GM18519 (cell line): ENCODE results near the gene PKN3.
"Not testable (repeated sequence)": the region's sequence is repeated elsewhere in the genome, so short reads cannot be mapped to it uniquely, and the experiment has no call there.

Source experiments
- ATAC-seq: cut with Tn5 transposase; IDR thresholded peaks from one replicate; pipeline ENCODE4 v1.9.1; 2021; ENCODE audit warnings: mild to moderate bottlenecking, moderate library complexity; ENCODE audit not compliant: unreplicated experiment, low FRiP score

PKN3 gene

DNA sequence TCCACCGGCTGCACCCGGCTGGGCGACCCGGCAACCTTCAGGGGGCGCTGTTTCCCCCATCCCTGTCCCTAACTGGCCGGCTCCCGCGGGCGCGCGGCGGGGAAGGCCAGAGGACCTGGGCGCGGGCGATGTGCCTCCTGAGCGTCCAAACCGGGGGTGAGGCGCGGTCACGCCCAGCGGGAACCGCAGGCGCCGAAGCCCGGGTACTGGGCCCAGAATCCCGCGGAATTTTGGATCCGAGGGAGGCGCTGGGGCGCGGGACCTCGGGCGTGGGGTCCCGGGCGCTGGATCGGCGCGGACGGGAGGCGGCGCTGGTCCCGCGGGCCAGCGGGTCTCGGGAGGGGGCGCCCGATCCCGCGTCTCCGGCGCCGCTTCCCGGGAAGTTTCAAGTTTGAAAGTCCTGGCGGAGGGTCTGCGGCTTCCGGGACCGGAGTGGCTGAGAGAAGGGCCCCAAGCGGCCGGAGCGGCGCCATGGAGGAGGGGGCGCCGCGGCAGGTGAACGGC is at the start of gene PKN3:
TSS of gene PKN3 (plus strand) at position 59 of the 504 bp plus-strand sequence. CDS start at position 472, 413 bp downstream.
- ATAC-seq = peak; percentile 43

DNA sequence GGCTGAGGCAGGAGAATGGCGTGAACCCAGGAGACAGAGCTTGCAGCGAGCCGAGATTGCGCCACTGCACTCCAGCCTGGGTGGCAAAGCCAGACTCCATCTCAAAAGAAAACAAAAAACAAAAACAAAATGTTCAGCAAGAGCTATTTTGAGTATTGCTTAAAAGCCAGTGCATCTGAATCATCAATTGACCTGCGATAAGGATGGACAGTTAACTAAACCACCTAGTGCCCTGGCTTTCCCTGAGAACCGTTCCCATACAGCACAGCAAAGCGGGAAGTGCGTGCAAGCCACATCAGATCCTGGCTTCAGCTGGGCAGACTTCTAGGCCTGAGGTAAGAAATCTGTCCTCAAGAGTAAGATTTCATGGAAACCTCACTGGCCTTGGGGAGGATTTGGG is 48.4 kb upstream of the PKN3 start:
- ATAC-seq = no peak

DNA sequence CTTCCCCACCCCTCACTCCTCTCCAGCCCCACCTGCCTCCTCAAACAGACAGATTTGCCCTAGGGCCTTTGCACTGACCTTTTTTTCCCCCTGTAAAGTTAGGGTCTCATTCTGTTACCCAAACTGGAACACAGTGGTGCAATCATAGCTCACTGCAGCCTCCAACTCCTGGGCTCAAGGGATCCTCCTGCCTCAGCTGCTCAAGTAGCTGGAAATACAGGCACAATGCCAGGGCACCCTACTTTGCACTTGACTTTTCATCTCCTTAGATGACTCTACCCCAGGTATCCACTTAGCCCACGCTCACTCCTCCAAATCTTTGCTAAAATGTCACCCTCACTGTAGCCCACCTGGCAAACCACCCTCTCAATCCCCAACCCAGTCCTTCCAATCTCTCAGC is 47.8 kb upstream of the PKN3 start:
- no peak for ATAC-seq

DNA sequence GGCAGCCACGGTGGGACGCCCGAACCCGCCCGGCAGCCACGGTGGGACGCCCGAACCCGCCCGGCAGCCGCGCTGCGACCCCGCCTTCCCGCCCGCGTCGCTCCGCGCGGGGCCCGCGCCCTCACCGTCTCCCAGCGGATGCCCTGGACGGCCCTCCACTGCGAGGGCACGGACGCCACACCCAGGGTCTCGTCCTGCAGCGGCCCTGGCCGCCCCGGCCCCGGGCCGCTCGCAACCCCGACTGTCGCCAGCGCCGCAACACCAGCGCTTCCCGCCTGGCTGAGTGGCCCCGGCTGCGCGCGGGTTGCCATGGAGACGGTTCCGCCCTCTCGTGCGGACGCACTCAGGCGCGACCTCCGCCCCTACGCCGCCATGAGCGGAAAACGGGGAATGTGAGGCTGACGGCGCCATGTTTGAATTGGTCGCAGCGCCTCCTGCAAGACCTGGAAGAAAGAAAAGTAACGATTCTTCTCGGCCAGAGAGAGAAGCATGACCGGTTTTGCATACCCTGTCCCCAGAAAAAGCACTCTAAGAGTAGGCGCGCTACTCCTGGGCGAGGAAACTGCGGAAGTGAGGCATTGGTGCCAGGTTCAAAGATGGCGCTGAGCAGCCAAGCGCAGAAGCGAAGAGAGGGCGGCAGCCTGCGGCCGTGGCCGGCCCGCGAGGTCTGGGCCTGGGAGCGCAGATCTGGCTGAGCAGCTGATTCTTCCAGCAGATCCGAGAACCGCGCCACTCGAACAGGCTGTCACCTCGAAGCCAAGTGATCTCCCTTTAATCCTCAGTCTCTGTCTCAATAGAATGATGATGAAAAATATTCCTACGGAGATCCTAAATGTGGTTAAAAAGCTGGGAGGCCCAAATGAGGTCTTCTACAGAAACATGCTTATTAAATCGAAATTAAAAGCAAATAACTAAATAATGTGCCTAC is 45.6 kb upstream of the PKN3 start, which contains the start of gene DYNC2I2:
TSS of gene DYNC2I2 (minus strand) at position 432 of the 928 bp plus-strand sequence. CDS start at position 311, 121 bp downstream.
- peak; percentile 49 for ATAC-seq

DNA sequence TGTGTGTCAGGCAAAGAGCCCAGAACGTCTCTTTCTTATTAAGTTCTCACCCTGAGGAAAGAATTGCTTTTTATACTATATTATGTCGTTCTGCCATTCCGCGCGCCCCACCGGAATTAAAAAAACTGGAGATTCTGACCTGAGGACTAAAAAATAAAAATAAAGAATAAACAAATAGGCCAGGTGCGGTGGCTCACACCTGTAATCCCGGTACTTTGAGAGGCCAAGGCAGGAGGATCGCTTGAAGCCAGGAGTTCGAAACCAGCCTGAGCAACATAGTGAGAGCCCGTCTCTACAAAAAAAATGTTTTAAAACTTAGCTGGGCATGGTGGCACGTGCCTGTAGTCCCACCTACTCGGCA is 45.0 kb upstream of the PKN3 start:
- no peak for ATAC-seq

DNA sequence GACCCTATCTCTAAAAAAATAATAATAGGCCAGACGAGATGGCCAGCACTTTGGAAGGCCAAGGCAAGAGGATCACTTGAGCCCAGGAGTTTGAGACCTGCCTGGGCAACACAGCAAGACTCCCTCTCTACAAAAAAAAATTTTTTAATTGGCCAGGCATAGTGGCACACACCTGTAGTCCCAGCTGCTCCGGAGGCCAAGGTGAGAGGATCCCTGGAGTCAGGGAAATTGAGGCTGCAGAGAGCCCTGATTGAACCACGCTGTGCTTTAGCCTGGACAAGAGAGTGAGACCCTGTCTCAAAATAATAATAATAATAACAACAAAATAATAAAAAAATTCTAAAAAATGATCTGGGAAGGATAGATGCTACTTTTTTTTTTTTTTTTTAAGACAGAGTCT is 44.5 kb upstream of the PKN3 start:
- ATAC-seq = no peak

DNA sequence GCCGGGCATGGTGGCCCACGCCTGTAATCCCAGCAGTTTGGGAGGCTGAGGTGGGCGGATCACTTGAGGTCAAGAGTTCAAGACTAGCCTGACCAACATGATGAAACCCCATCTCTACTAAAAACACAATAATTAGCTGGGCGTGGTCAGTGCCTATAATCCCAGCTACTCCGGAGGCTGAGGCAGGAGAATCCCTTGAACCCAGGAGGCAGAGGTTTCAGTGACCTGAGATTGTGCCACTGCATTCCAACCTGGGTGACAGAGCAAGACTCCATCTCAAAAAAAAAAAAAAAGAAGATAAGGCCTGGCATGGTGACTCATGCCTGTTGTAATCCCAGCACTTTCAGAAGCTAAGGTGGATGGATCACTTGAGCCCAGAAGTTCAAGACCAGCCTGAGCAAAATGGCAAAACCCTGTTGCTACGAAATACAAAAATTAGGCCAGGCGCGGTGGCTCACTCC is 35.8 kb upstream of the PKN3 start:
- ATAC-seq = not testable (repeated sequence)

DNA sequence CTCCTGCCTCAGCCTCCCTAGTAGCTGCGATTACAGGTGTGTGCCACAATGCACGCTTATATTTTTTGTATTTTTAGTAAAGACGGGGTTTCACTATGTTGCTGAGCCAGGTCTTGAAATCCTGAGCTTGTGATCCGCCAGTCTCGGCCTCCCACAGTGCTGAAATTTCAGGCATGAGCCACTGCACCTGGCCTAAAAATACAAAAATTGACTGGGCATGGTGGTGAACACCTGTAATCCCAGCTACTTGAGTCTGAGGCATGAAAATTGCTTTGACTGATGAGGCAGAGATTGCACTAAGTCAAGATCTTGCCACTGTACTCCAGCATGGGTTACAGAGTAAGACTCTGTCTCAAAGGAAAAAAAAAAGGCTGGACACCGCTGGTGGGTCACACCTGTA is 32.5 kb upstream of the PKN3 start:
- ATAC-seq = no peak

DNA sequence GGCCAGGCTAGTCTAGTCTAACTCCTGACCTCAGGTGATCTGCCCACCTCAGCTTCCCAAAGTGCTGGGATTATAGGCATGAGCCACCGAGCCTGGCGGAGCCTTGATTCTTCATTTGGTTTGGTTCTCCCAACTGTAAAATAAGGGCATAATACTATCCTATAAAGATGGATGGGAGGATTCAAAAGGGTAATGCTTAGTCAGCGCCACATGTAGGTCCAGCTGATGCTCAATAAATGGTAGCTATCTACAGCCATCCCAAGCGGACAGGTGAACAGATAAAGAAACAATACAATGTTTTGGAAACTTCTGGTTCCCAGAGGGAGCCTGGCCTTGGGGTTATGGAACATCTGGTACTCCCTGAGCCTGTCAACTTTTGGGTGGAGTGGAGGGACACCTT is 26.9 kb upstream of the PKN3 start:
- ATAC-seq = no peak

DNA sequence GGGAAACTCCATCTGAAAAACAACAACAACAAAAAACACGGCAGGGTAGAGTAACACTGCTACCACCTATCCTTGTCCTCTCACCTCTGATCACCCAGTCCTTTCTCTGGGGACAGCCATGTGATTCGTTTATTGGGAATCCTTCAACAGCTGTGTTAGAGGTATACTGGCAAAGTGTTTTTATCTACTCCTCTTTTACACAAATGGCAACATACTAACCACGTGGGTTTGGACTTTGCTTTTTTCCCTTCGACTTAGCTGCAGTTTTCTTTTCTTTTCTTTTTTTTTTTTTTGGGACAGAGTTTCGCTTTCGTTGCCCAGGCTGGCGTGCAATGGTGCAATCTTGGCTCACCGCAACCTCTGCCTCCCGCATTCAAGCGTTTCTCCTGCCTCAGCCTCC is 24.5 kb upstream of the PKN3 start:
- no peak for ATAC-seq

DNA sequence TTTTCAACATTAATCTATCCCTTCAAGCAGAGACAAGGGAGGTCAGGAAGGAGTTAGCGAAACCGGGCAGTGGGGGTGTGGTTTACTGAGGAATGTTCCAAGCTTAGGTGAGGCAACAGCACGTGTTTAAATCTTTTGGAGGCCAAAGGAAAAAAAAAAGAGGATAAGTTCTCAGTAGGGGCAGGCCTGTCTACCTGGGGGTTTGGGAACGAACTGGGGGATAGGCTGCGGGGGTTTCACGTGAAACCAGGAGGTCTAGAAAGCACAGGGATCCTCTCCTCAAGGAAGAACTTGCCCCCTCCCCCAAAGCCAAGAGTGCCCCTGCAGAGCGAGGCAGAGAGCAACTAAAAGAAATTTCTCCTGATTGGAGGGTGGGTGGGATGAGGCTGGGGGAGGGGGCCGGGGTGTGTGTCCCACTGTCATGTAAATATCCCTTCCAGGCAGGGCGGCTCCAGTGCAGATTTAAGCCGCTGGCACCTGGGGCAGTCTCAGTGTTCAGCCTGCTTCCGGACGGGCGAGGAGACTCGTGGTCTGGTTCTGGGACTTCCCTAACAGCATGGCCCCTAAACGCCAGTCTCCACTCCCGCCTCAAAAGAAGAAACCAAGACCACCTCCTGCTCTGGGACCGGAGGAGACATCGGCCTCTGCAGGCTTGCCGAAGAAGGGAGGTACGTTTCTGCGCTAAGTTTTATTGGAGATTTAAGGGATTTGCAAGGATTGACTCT is 18.8 kb upstream of the PKN3 start:
- ATAC-seq = no peak

DNA sequence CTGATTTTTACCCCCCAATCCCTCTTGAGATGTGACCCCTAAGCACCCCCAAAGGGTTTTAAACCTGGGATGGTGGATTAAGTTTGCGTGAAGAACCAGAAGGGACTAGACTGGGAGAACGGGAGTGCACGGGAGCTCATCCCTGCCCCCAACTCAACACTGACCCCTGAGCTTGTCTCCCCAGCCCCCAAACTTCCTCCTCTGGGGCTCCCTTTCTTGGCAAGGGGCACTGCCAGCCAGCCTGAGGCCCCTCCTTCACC is 18.3 kb upstream of the PKN3 start:
- no peak for ATAC-seq

DNA sequence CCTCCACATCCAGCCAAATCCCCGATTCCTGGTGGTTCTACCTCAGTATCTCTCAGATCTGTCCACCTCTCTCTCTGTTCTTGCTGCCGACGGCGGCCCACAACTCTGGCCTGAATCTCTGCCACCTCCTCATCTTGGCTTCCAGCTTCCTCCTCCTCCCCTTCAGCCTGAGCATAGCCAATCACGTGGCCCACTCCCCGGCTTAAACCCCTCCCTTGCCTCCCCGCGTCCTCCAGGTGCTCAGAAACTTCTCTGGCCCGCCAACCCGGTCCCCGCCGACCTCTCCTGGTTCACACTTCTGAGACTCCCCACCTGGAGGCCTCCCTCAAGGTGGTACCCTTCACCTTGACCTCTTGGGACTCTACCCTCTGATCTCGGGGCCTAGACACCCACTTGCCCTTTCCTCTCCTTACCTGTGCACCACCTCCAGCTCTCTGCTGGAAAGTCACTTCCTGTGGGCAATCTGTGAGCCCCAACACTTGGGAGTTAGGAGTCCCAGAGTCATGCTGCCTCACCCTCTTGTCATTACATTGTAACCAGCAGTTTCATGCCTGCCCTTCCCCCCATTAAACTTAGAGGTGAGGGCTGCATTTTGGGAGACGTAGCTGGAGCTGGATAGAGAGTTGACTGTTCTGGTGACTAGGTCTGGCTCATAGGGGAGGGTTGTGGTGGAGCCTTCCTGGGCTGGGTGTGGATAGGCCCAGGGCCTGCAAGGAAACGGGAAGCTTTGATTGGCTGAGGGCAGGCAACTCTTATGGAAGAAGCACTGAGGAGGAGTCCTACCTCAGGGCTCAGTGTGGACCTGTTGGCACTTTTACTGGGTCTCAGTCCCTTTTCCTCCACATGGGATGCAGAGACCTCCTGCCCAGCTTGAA is 17.7 kb upstream of the PKN3 start:
- ATAC-seq = no peak

DNA sequence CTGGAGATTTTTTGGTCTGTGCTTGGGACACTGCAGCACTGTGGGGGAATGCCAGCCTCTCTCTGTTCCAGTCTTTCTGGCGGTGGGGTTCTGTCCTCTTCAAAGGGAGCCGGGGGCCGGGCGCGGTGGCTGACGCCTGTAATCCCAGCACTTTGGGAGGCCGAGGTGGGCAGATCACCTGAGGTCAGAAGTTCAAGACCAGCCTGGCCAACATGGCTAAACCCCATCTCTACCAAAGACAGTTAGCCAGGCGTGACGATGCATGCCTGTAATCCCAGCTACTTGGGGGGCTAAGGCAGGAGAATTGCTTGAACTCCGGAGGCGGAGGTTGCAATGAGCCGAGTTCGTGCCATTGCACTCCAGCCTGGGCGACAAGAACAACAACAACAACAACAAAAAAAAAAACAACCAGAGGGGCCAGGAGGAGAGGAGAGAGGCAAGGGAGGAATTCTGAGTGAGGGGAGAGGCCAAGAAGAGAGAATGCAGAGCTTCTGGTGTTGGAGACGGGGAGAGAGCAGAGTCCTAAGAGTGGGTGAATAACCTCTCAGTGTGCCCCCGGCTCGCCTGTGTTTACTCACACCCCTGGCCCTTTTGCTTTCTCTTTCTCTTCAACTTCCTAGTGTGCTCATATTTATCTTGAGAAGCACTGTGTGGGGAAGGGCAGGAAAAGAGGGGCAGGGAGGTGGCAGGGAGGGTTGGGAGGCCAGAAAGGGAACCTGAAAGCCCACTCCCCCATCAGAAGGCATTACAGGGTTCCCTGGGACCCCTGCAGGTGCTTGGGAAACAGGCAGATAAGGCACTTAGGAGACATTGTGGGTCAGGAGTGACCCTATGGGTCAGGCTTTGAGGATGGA is 16.4 kb upstream of the PKN3 start:
- ATAC-seq = no peak

DNA sequence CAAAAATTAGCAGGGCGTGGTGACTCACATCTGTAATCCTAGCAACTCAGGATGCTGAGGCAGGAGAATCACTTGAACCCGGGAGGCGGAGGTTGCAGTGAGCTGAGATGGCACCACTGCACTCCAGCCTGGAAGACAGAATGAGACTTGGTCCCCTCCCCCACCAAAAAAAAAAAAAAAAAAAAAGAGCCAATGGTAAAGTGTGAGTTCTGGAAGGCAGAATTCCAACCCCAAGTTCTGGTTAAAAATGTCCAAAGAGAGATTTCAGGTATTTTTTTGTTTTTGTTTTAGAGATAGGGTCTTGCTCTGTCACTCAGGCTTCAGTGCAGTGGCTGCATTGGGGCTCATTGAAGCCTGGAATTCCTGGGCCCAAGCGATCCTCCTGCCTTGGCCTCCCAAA is 14.8 kb upstream of the PKN3 start:
- ATAC-seq = no peak

DNA sequence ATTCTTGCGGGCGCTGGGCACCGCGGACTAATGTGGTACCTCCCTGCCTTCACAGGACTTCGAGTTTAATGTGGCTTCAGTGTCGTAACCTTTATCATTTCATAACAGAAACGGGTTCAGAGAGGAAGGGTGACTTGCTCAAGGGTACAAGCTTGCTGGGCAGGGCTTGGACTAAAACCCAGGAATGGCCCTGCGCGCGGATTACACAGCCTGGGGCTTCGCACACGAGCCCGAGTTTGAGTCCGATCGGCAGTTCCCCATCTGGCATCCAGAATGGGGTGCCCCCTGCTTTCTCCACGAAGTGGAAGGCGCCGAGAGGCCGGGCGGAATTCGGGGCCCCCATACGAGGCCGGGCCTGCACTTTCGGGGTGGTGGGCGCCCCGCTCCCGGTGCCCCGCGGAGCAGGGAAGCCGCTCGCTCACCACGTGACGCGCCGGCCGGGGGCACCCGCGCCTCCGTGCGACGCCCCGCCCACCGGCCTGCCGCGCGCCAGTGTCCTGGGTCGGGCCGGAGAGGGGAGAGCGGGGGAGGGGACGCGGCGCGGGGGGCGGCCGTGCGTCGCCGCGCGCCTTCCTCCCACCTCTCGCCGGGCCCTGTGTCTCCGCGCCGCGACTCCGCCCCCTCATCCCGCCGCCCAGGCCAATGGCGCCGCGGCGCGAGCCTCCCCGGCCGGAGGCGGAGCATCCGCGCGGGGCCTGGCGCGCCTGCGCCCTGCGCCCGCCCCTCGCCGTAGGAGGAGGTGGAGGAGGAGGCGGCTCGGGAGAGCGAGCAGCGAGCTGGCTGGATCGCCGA is 13.6 kb upstream of the PKN3 start, which contains the start of gene SET:
TSS of gene SET (plus strand) at position 722 of the 792 bp plus-strand sequence. CDS start 361 bp downstream, outside the sequence.
- peak; percentile 79 for ATAC-seq

DNA sequence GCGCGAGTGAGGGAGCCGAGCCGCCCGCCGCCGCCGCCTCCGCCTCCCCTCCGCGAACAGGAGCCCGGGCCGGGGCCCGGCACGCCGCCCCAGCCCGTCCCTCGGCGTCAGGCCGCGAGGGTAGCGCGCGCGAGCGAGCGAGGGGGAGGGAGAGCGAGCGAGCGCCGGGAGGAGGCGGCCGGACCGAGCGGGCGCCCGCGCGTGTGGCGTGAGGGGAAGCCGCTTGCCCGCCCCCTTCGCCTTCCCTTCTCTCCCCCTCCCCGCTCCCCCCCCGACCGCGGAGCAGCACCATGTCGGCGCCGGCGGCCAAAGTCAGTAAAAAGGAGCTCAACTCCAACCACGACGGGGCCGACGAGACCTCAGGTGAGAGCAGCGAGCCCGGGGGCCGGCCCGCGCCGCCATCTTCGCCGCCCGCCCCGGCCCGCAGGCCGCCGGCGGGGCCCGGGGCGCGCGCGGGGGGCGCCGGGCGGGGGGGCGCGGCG is 13.0 kb upstream of the PKN3 start:
- ATAC-seq = no peak

DNA sequence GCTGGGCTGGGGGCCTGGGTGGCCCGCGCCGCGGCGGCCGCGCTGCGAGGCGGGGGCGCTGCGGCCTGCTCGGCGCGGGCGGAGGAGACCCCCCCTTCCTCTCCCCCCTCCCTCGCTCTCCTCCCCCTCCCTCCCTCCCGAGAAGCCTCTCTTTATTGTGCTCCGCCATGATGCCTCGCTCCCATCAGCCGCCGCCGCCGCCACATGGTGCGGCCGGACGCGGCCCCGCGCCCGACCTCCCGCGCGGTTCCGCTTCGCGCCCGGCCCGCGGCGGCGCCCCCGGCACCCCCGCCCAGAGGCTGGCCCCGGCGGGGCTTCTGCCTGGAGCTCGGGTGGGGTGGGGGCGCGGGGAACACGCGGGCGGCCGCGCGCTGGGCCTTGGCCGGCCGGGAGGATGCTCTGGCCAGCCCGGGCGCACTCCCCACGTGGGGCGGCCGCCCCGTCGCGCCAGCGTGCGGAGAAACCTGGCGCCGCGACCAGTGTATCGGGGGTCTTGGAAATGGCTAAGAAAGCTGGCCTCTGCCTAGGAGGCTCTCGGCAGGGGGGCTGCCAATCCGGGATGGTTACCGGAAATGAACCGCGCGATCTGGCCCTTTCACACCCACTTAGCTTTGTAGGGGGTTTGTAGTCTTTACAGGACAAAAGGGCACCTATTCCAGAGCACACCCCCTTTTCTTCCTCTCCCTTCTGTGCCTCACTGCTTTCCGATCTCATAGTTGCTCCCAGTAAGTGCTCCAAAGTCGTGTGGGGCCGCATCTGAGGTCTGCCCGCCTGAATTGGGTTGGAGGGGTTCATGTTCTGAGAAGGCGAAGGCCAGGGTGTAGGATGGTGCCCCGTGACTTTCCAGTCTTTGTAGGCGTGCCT is 12.3 kb upstream of the PKN3 start:
- no peak for ATAC-seq
